Central memory CD8-positive, alpha-beta T cell (primary cell): Measurements from ENCODE around the gene ELAVL4.

Experiments used
- ATAC-seq: fragments of 150-1000 bp; cut with Tn5 transposase; replicated peaks from 2 replicates; pipeline ENCODE4 v1.10.0; 2022; ENCODE audit warnings: mild to moderate bottlenecking, moderate FRiP score, moderate number of reproducible peaks; ENCODE audit not compliant: poor library complexity, severe bottlenecking; ENCODE audit errors: extremely low read depth
- DNase-seq, 2 donors: peaks; one replicate each; pipeline ENCODE4 v3.0.0; 2021; ENCODE audit warnings: low spot score in 2 of 2
- H3K27ac Mint-ChIP-seq: one replicate; pipeline ENCODE4 v1.8.0; 2022; ENCODE audit warnings: low read depth, mild to moderate bottlenecking, moderate library complexity, mixed read lengths
- H3K27me3 Mint-ChIP-seq: one replicate; pipeline ENCODE4 v1.8.0; 2022; ENCODE audit warnings: mixed read lengths
- H3K36me3 Mint-ChIP-seq: one replicate; pipeline ENCODE4 v1.8.0; 2022; ENCODE audit warnings: mild to moderate bottlenecking, moderate library complexity, mixed read lengths; ENCODE audit not compliant: insufficient read depth
- H3K4me1 Mint-ChIP-seq: one replicate; pipeline ENCODE4 v1.8.0; 2022; ENCODE audit warnings: mixed read lengths
- H3K4me3 Mint-ChIP-seq: one replicate; pipeline ENCODE4 v1.8.0; 2022; ENCODE audit warnings: mild to moderate bottlenecking, moderate library complexity, mixed read lengths
- H3K9me3 Mint-ChIP-seq: one replicate; pipeline ENCODE4 v1.8.0; 2022; ENCODE audit warnings: mixed read lengths

The ELAVL4 gene

DNA sequence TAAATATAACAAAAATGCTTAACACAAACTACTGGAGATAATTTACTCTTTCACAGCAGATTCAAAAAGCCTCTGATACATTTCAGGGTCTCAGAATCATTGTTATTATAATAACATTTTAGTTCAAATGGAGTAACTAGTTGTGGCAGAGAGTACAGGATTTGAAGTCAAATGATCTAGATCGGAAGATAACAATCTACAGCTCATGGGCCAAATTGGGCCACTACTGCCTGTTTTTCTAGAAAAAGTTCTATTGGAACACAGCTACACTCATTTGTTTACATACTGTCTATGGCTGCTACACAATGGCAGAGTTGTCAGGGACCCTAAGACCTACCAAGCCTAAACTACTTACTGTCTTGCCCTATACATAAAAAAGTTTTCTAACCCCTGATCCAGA, 63.6 kb downstream of the ELAVL4 start:
- no peak for ATAC-seq
- no peak for DNase-seq
- no peaks in the 10 kb centered on the region for H3K36me3 Mint-ChIP-seq
- no peak overlapping the region for H3K27ac Mint-ChIP-seq
- peaks cover 41% of the 10 kb centered on the region for H3K27me3 Mint-ChIP-seq
- no peaks in the 10 kb centered on the region for H3K9me3 Mint-ChIP-seq
- no peak overlapping the region for H3K4me3 Mint-ChIP-seq
- no peaks in the 10 kb centered on the region for H3K4me1 Mint-ChIP-seq

DNA sequence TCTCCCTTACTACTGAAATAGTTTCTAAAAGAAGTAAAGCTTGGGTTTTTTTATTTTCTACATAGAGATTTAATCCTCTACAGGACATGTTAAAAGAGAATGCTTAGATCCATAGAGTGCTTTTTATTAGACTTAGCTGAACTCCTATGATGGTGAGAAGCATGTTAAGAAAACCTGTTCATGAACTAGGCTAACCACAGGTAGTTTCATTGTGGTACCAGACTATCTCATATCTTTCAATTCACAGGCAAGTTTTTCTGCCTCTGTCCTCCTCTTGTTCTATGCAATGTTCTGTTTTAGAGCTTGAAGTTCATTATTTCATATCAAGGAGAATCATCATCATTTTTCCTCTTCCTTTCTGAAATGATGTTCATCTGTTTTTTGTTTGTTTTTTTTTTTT, 65.4 kb downstream of the ELAVL4 start:
- H3K36me3 Mint-ChIP-seq: no peaks in the 10 kb centered on the region
- no peak overlapping the region for H3K27ac Mint-ChIP-seq
- ATAC-seq (no peak), DNase-seq (no peak)
- H3K9me3 Mint-ChIP-seq: no peaks in the 10 kb centered on the region
- no peak overlapping the region for H3K4me3 Mint-ChIP-seq
- H3K4me1 Mint-ChIP-seq: no peaks in the 10 kb centered on the region
- H3K27me3 Mint-ChIP-seq: peaks cover 36% of the 10 kb centered on the region

DNA sequence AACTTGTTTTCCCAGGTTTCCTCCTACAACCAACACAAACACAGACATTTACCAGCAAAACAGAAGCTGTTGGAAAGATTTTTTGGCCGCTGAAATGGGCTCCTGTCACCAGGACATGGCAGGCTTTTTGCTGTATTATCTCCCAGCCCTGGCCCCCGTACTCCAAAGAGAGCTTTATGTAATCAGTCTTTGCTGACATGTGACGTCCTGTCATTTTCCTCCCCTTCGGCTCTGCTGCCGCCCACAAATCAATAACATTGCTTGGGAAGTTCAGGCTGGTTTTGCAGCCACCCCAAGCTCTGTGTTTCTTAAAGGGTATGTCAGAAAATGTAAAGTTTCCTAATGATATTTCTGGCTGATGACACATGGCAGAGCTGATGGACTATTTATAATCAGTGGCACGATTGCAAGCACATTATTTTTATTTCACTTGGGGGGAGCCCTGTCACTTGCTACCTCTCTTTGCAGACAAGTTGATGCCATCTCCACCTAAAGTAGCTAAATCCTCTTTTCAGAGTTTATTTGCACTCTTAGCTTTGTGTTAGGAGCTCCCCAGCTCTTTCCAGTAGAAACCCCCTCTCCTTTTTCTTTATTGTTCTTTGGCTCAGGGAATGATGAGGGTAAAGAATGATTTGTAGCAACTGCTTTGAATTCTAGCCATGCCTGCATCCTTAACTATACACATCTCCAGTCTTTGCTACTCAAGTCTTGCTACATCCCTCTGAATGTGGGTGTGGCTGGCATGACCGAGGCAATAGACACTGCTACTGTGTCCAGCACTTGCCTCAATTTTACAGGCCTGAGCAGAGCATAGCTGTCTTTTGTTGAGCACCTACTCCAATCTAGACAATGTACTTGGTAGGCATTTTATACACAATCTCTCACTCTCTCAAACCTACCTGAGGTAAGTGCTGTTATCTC, 67.3 kb downstream of the ELAVL4 start:
- no peaks in the 10 kb centered on the region for H3K9me3 Mint-ChIP-seq
- no peak overlapping the region for H3K4me3 Mint-ChIP-seq
- no peaks in the 10 kb centered on the region for H3K4me1 Mint-ChIP-seq
- H3K36me3 Mint-ChIP-seq: no peaks in the 10 kb centered on the region
- DNase-seq: no peak
- no peak for ATAC-seq
- no peak overlapping the region for H3K27ac Mint-ChIP-seq
- peaks cover 44% of the 10 kb centered on the region for H3K27me3 Mint-ChIP-seq

- ATAC-seq: no peak
- no peaks in the 10 kb centered on the region for H3K4me1 Mint-ChIP-seq
- H3K27me3 Mint-ChIP-seq: peaks cover 51% of the 10 kb centered on the region
- no peaks in the 10 kb centered on the region for H3K36me3 Mint-ChIP-seq
- H3K9me3 Mint-ChIP-seq: no peaks in the 10 kb centered on the region
- no peak overlapping the region for H3K4me3 Mint-ChIP-seq
- H3K27ac Mint-ChIP-seq: no peak overlapping the region
- DNase-seq: no peak
Observed at GRCh38 chr1:50177994-50178393, 69.3 kb downstream of the ELAVL4 start.

DNA sequence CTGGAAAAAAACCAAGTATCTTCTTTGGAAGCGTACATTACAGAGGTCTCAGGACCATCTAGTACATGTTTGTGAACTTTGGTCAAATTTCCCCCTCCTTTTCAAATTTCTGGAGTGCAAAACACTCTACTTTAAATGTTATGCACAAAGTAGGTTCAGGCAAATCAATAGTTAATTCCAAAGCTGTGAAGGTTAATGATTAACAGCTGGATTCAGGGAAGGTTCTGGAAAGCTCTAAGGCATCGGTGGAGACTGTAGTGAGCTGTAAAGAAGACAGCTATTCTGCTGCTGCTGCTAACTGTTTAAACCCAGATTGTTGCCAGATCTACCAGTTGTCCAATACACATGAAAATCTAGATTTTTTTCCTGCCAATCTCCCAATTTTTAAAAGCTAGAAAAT, 70.9 kb downstream of the ELAVL4 start:
- ATAC-seq: no peak
- DNase-seq: no peak
- Mint-ChIP-seq H3K27ac (no peak overlapping the region), H3K4me3 (no peak overlapping the region), H3K27me3 (peaks cover 63% of the 10 kb centered on the region), H3K36me3 (no peaks in the 10 kb centered on the region), H3K9me3 (no peaks in the 10 kb centered on the region), H3K4me1 (no peaks in the 10 kb centered on the region)

DNA sequence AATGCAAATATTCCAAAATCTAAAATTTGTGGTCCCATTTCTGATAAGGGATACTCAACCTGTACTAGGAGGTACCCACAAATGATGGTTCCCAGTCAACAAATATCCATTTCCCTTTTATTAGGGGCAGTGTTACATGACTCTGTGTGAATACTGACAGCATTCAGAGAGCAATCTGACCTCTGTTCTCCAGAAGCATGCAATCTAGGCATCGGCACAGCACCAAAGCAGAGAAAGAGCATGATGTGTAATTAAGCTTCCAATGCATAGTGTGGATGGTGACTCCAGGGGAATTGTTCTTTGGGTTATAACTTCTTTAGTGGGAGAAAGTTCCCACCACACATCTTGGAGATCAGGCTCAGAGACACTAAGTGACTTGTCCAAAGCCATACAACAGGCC, 71.6 kb downstream of the ELAVL4 start:
- Mint-ChIP-seq H3K9me3 (no peaks in the 10 kb centered on the region), H3K27me3 (peaks cover 69% of the 10 kb centered on the region), H3K36me3 (no peaks in the 10 kb centered on the region), H3K4me3 (no peak overlapping the region), H3K4me1 (no peaks in the 10 kb centered on the region), H3K27ac (no peak overlapping the region)
- no peak for DNase-seq
- no peak for ATAC-seq

GRCh38 chr1:50181027-50181663, 72.4 kb downstream of the ELAVL4 start:
- Mint-ChIP-seq H3K4me3 (no peak overlapping the region), H3K4me1 (no peaks in the 10 kb centered on the region), H3K9me3 (no peaks in the 10 kb centered on the region), H3K27ac (no peak overlapping the region), H3K36me3 (no peaks in the 10 kb centered on the region), H3K27me3 (peaks cover 69% of the 10 kb centered on the region)
- DNase-seq: no peak
- ATAC-seq: no peak

DNA sequence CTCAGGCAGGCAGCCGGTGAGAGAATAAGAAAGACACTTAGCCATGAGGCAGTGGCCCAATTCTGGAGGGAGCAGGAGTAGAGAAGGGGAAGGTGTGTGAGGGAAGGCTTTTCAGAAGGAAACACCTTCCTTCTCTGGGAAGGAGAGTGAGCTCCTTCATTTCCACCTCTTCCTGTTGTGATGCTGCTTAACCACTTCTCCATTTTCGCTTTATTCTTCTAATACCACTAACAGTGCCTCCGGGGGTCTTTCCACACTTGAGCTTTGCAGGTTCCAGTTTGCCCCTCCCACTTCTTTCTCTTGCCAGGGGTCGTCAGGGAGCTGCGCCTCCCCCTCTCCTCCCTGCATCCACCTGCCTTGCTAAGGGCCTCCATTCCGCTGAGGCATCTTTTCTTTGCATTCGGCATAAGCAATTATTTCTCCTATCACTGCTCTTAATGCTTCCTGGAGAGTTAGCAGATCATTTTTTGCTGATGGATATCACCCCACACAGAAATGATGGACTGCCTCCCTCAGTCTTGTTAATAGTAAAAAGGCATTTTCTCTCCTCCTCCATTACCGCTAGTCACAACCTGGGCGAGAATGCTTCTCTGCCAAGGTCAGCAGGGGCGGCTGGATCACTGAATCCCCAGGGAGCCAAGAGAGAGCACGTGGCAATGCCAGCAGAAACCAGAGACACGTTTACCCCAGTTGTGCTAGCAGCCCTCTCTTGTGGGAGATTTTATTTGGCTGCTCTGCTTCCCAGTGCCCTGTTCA, 74.8 kb downstream of the ELAVL4 start:
- H3K27ac Mint-ChIP-seq: no peak overlapping the region
- no peaks in the 10 kb centered on the region for H3K9me3 Mint-ChIP-seq
- H3K4me1 Mint-ChIP-seq: no peaks in the 10 kb centered on the region
- DNase-seq (no peak), ATAC-seq (no peak)
- H3K27me3 Mint-ChIP-seq: peaks cover 50% of the 10 kb centered on the region
- H3K4me3 Mint-ChIP-seq: no peak overlapping the region
- no peaks in the 10 kb centered on the region for H3K36me3 Mint-ChIP-seq

- H3K27ac Mint-ChIP-seq: no peak overlapping the region
Observed at GRCh38 chr1:50189369-50189768, 80.6 kb downstream of the ELAVL4 start.

DNA sequence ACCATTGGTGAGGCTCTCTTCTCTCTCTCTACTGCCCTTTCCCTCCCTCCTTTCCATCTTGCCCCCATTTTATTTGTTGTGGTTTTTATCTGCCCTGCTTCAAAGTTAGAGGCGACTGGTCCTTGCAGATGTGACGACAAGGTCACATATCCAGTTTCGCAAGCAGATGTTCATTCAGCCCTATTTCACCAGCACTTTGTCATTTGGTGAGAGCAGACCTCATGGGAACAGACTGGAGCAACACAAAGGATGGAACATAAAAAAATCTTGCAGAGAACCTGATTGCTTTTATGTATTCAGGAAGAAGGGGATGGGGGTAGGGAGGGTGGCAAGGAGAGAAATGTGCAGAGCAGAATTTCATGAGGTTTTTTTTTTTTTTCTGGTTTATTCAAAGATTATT, 84.3 kb downstream of the ELAVL4 start:
- H3K27ac Mint-ChIP-seq: no peak overlapping the region
- no peak for DNase-seq
- no peaks in the 10 kb centered on the region for H3K9me3 Mint-ChIP-seq
- H3K4me1 Mint-ChIP-seq: no peaks in the 10 kb centered on the region
- H3K27me3 Mint-ChIP-seq: peaks cover 24% of the 10 kb centered on the region
- no peaks in the 10 kb centered on the region for H3K36me3 Mint-ChIP-seq
- H3K4me3 Mint-ChIP-seq: no peak overlapping the region
- ATAC-seq: no peak

More at GRCh38 chr1:50189369-50189768, 80.6 kb downstream of the ELAVL4 start:
- no peaks in the 10 kb centered on the region for H3K4me1 Mint-ChIP-seq
- no peaks in the 10 kb centered on the region for H3K9me3 Mint-ChIP-seq
- H3K36me3 Mint-ChIP-seq: no peaks in the 10 kb centered on the region
- no peak overlapping the region for H3K4me3 Mint-ChIP-seq
- H3K27me3 Mint-ChIP-seq: peaks cover 25% of the 10 kb centered on the region
- no peak for DNase-seq
- no peak for ATAC-seq

- Mint-ChIP-seq H3K27ac (no peak overlapping the region), H3K36me3 (no peaks in the 10 kb centered on the region), H3K27me3 (peaks cover 41% of the 10 kb centered on the region)
Observed at GRCh38 chr1:50195205-50195604, 86.5 kb downstream of the ELAVL4 start.

DNA sequence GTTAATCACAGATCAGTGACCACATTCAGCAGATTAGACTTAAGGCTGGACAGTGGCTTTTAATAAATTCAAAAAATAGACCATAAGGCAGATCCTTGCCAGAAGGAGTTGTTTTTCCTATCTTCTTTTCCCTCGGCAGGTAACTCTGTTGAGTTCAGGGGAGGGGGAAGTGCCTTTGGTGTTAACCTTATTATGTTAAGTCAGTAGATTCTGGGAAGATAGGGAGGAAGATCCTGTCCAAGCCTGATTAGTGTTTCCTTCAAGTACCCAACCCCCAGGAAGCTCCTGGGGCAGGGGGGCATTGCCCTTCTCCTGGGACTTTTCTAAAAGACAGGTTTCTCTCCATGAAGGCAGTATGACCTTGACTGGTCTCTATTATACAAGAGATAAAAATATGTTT, 87.4 kb downstream of the ELAVL4 start:
- H3K27me3 Mint-ChIP-seq: peaks cover 41% of the 10 kb centered on the region
- no peak overlapping the region for H3K27ac Mint-ChIP-seq
- no peak for ATAC-seq
- no peaks in the 10 kb centered on the region for H3K36me3 Mint-ChIP-seq
- no peaks in the 10 kb centered on the region for H3K4me1 Mint-ChIP-seq
- DNase-seq: no peak
- no peak overlapping the region for H3K4me3 Mint-ChIP-seq
- no peaks in the 10 kb centered on the region for H3K9me3 Mint-ChIP-seq

More at GRCh38 chr1:50195205-50195604, 86.5 kb downstream of the ELAVL4 start:
- Mint-ChIP-seq H3K4me1 (no peaks in the 10 kb centered on the region), H3K4me3 (no peak overlapping the region), H3K9me3 (no peaks in the 10 kb centered on the region)
- no peak for DNase-seq
- no peak for ATAC-seq
